ENCODE results near the gene PIK3R2.
"Not testable (repeated sequence)": the region's sequence is repeated elsewhere in the genome, so short reads cannot be mapped to it uniquely, and the experiment has no call there.

PIK3R2 gene

GRCh38 chr19:18152817-18153555, at the start of gene PIK3R2:
PIK3R2 (plus strand) TSS chr19:18153163; CDS start chr19:18155880, 2,717 bp downstream.
- DNase-seq (ENCODE audit: low read depth), result peak; percentile 99

GRCh38 chr19:18104793-18105131, 48.2 kb upstream of the PIK3R2 start:
- DNase-seq (ENCODE audit: low read depth), result no peak

GRCh38 chr19:18105259-18105658, 47.7 kb upstream of the PIK3R2 start:
- not testable (repeated sequence) for DNase-seq (ENCODE audit: low read depth)

GRCh38 chr19:18107235-18107634, 45.7 kb upstream of the PIK3R2 start:
- DNase-seq (ENCODE audit: low read depth), result no peak

GRCh38 chr19:18108897-18109296, 44.1 kb upstream of the PIK3R2 start:
- DNase-seq (ENCODE audit: low read depth), result no peak

GRCh38 chr19:18109341-18109732, 43.6 kb upstream of the PIK3R2 start:
- no peak for DNase-seq (ENCODE audit: low read depth)

GRCh38 chr19:18109733-18110608, 43.0 kb upstream of the PIK3R2 start:
- DNase-seq (ENCODE audit: low read depth), result no peak

GRCh38 chr19:18110609-18111232, 42.2 kb upstream of the PIK3R2 start:
- no peak for DNase-seq (ENCODE audit: low read depth)

GRCh38 chr19:18112989-18113478, 39.9 kb upstream of the PIK3R2 start:
- DNase-seq (ENCODE audit: low read depth), result peak; percentile 47

GRCh38 chr19:18113827-18114226, 39.1 kb upstream of the PIK3R2 start:
- no peak for DNase-seq (ENCODE audit: low read depth)

GRCh38 chr19:18114483-18114882, 38.5 kb upstream of the PIK3R2 start:
- no peak for DNase-seq (ENCODE audit: low read depth)

- no peak for DNase-seq (ENCODE audit: low read depth)
Observed at GRCh38 chr19:18117364-18117691, 35.6 kb upstream of the PIK3R2 start.

- DNase-seq (ENCODE audit: low read depth), result peak; percentile 89
Observed at GRCh38 chr19:18117692-18118378, 35.1 kb upstream of the PIK3R2 start.

- no peak for DNase-seq (ENCODE audit: low read depth)
Observed at GRCh38 chr19:18118420-18119012, 34.4 kb upstream of the PIK3R2 start.

- peak; percentile 33 for DNase-seq (ENCODE audit: low read depth)
Observed at GRCh38 chr19:18119013-18119716, 33.8 kb upstream of the PIK3R2 start.

GRCh38 chr19:18119717-18120105, 33.3 kb upstream of the PIK3R2 start:
- DNase-seq (ENCODE audit: low read depth), result peak; percentile 40

- DNase-seq (ENCODE audit: low read depth), result no peak
Observed at GRCh38 chr19:18120127-18120526, 32.8 kb upstream of the PIK3R2 start.

GRCh38 chr19:18121166-18121565, 31.8 kb upstream of the PIK3R2 start:
- DNase-seq (ENCODE audit: low read depth), result no peak

- DNase-seq (ENCODE audit: low read depth), result no peak
Observed at GRCh38 chr19:18122424-18122823, 30.5 kb upstream of the PIK3R2 start.

- no peak for DNase-seq (ENCODE audit: low read depth)
Observed at GRCh38 chr19:18122860-18123795, 29.8 kb upstream of the PIK3R2 start.
